ENCODE measurements around the gene WLS.

WLS gene

GRCh38 chr1:68142461-68142860 lies 89.9 kb downstream of the WLS start:
- TF ChIP-seq CTCF (IDR thresholded peaks at IDR 0.05; ENCODE audit: low read depth, low read length), result no peak
- DNase-seq (ENCODE audit: extremely low read depth, low read depth), result no peak

GRCh38 chr1:68142036-68142435 lies 90.3 kb downstream of the WLS start:
- DNase-seq (ENCODE audit: extremely low read depth, low read depth), result no peak
- TF ChIP-seq CTCF (IDR thresholded peaks at IDR 0.05; ENCODE audit: low read depth, low read length), result no peak

GRCh38 chr1:68141071-68142021 lies 91.0 kb downstream of the WLS start:
- TF ChIP-seq CTCF (IDR thresholded peaks at IDR 0.05; ENCODE audit: low read depth, low read length), result no peak

GRCh38 chr1:68140536-68140935 lies 91.8 kb downstream of the WLS start:
- TF ChIP-seq CTCF (IDR thresholded peaks at IDR 0.05; ENCODE audit: low read depth, low read length), result no peak
- no peak for DNase-seq (ENCODE audit: extremely low read depth, low read depth)

More at GRCh38 chr1:68141071-68142021, 91.0 kb downstream of the WLS start:
- peak; percentile 29 for DNase-seq (ENCODE audit: extremely low read depth, low read depth)

- no peak for TF ChIP-seq CTCF (IDR thresholded peaks at IDR 0.05; ENCODE audit: low read depth, low read length)
- no peak for DNase-seq (ENCODE audit: extremely low read depth, low read depth)
Observed at GRCh38 chr1:68136187-68136586, 96.1 kb downstream of the WLS start.

- no peak for TF ChIP-seq CTCF (IDR thresholded peaks at IDR 0.05; ENCODE audit: low read depth, low read length)
- no peak for DNase-seq (ENCODE audit: extremely low read depth, low read depth)
Observed at GRCh38 chr1:68132426-68133130, 99.7 kb downstream of the WLS start.

- DNase-seq (ENCODE audit: extremely low read depth, low read depth), result no peak
- TF ChIP-seq CTCF (IDR thresholded peaks at IDR 0.05; ENCODE audit: low read depth, low read length), result no peak
Observed at GRCh38 chr1:68131261-68131660, 101.1 kb downstream of the WLS start.
